Germinal center (tissue), 1 donor: ENCODE data around the gene ZSWIM6.

ENCODE experiments used
- DNase-seq: peaks from one replicate; pipeline ENCODE4 v3.0.0; 2012; ENCODE audit warnings: mixed read lengths, low spot score

The ZSWIM6 gene

DNA sequence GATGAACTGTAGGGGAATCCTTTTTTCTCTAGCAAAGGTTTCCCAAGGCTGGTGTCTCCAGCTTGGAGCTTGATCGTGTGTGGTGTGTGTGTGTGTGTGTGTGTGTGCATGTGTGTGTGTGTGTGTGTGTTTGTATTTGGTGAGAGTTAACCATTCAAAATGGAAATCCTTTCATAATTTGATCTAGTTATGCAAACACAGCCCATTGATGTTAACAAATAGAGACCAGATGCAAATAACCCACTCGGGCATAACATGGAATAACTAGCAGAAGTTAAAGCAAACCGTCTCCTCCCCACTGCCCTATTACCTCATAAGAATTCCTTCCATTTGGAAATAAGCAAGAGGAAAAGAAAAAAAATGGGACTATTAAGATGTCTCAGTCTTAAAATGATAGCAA, 24.9 kb upstream of the ZSWIM6 start:
- no peak for DNase-seq

- DNase-seq = no peak
Measured at GRCh38 chr5:61307611-61308010, 24.4 kb upstream of the ZSWIM6 start.

DNA sequence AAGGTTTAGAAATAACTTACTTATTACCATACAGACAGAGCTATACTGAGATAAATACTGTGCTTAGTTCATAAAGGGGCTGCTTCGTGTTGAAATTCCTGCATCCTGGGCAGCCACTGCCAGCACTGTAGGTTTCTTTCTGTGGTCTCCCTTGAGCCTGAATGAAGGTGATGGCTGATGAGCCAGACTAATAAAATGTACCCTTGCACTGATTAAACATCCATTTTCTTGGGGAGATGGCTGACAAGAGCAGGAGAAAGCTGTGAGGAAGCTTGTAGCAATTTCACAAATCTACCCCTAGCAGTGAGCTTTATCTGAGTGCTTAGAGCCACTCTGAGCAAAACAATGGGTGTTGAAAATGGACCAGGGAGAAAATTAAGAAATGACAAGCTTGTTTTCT, 23.3 kb upstream of the ZSWIM6 start:
- DNase-seq = no peak

DNA sequence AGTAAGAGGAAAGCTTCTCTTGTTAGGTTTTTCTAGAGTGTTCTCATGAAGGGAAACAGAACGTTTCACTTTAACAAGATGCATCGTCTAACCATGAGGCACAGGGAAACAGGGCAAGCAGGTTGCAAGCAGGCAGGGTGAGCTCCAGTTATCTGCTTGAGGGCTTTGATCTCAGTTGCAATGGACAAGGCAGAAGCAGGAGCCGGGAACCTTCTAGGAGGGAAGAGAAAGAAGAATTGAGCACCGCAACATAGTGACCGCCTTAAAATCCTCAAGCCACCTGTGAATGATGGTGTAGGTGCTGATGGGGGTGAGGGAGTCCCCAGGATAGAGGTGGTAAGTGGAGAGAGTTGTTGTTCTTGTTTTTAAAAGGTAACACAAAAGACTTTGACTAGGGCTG, 22.9 kb upstream of the ZSWIM6 start:
- no peak for DNase-seq

GRCh38 chr5:61311056-61311610, 20.9 kb upstream of the ZSWIM6 start:
- no peak for DNase-seq

- DNase-seq = no peak
Measured at GRCh38 chr5:61311836-61312808, 19.9 kb upstream of the ZSWIM6 start.

DNA sequence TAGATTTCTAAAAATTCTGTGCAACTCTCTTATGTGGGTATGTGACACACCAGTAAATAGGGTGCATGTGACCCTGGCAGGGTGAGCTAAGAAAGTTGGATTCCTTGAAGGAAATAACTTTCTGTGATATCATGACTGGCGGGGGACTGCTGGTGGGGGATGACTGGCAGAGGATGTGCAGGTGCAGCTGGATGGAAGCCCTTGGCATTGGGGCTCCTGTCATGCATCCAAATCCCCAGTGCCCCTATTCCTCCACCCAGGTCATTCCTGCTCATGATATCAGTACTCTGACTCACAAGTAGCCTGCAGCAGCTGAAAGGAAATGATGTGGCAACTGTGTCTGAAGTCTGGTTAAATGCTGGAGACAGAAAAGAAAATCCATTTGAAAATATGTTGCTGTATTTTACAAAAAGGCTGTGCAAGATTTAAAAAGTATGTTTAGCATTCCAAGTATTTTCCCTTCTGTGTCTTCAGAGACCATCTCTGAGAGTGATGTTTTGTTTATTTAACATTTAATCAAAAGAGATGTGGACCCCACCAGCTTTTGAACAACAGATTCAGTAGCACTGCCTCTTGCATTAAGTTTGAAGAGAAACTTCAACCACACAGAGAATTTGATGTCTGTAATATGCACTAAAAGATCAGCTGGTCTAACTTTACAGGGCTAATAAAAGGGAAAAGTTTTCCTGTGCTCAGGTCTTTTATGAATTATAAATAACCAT, 17.9 kb upstream of the ZSWIM6 start:
- no peak for DNase-seq

DNA sequence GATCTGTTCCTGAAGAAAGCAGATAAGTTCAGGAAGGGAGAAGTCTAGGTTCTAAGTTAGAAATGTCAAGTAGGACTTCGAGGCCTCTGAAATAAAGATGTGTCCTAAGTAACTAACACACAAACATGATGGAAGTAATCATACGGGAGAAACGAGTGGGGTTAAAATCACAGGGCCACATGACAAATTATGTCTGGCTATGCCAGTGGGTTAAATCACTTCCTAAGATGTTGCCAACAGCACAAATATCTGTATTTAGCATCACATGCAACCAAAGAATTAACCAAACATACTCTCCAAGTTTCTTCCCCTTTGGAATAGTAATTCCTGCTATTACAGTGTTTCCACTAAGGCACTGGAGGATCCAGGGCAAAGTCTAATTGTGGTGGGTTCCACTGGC, 13.7 kb upstream of the ZSWIM6 start:
- DNase-seq = no peak

DNA sequence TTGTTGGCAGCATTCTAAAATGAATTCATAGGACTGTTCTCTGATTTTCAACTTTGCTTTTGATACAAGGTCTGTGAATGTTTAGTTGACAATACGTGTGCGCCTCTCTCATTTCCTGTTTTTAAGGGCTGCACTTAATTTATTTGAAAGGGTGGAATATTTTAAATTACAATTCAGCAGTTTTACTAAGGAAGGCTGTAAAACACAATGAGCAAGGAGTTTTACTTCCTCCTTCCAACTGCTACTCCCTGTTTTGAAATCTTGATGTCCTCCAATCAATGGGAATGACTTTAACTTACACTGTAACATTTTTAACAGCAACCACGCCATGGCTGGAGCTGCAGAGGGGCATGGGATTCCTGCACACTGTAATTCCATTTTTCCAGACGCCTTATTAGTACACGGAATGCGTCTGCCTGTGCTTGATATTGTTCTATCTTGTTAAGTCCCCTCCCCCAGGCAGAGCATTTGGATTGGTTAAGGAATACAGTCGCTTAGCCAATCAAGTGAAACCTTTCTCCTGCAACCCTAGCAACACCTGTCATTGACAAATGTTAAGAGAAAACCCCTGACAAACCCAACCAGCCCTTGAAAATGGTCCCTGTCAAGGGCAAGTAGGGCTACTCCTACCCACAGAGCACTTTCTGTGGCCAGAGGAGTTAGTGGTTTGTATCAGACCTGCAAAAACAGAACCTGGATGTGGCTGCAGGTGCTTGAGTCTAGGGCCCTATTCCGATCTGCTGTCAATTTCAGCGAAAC, 12.5 kb upstream of the ZSWIM6 start:
- DNase-seq = peak; percentile 74

DNA sequence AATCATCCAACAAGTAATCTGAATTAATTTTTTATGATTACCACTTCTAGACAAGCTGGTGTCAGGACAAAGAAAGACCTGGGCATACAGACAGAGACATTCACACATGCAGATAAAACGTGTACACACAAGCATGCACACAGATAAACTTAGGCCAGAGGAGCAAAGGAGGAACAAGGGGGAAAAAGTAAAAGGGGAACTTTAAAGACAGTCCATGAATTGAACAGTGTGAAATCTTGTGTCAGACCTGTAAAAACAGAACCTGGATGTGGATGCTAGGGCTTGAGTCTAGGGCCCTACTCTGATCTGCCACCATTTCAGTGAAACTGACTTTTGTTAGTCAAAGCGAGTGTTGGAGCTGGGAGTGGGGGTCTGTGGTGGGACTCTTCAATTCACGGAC, 11.2 kb upstream of the ZSWIM6 start:
- no peak for DNase-seq

GRCh38 chr5:61321669-61322068, 10.4 kb upstream of the ZSWIM6 start:
- DNase-seq = no peak

DNA sequence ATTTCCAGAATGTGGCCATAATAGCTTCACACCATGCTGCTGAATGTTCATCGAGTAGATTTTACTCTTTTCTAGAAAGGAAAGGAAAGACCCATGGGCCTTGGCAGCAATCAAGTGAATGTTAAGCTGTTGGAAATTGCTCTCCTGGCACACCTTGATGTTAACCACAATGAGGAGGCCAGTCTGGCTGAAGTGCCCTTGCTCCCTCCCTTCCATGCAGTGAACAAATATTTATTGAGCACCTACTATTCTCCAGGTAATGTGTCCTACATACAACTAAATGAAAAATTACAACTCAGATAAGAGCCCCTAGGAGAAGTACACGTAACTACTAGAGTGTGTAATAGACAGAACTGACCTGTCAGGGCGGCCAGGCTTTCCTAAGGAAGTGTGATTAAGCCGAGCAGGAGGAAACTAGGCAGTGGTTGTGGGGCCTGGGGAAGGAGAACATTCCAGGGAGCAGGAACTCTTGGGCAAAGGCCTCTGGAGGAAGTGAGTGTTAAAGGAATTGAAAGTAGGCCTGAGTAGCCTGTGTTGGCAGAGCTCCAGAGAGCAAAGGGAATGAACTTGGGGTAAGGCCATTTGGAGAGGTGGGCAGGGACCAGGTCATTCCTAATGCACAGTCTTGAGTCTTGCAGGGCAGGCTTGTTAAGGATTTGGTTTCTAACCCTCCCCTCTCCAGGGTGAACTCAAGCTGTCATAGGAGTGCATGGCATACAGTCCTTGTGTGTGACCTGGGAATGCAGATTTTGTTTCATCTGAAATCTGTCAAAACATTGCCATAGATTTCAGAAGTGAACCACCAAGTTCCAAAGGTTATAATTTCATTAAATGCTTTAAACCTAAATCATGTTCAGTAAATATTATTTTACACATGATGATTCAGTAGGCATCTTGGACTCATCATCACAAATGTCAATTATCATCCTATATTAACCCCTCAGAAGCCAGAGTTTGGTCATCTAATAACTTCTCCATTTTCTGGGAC, 9.0 kb upstream of the ZSWIM6 start:
- DNase-seq = no peak

GRCh38 chr5:61327760-61328753, 4.0 kb upstream of the ZSWIM6 start:
- DNase-seq = no peak

DNA sequence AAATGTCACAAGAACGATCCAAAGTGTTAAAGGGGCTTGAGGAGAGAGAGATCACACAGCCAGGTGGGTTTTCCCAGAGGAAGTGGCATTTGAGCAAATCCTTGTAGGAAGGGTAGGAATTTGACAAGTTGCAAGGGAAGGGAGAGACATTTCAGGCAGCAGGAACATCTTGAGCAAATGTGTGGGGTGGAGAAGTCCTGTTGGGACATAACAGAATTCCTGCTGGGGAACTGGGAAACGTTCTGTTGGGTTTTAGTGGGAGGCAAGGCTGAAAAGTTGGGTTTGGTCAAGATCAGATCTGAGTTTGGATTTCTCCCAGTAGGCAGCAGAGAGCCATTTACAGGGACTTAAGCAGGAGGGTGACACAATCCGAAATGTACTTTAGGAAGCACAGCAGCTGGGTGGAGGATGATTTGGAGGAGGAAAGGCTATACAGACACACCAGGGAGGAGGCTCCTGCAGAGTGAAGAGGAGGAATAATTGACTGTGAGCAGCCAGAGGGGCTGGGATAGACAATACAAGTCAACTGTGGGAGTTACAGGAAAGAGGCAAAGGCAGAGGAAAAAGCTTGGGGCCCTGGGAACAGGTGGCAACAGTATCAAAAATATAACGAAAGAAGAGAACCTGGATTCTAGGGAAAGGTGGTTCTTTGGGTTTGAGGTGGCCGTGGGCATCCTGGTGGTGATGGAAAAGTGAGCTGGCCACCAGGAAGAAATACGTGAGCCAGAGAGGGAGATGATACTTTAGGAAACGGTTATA, 3.1 kb upstream of the ZSWIM6 start:
- DNase-seq = no peak

DNA sequence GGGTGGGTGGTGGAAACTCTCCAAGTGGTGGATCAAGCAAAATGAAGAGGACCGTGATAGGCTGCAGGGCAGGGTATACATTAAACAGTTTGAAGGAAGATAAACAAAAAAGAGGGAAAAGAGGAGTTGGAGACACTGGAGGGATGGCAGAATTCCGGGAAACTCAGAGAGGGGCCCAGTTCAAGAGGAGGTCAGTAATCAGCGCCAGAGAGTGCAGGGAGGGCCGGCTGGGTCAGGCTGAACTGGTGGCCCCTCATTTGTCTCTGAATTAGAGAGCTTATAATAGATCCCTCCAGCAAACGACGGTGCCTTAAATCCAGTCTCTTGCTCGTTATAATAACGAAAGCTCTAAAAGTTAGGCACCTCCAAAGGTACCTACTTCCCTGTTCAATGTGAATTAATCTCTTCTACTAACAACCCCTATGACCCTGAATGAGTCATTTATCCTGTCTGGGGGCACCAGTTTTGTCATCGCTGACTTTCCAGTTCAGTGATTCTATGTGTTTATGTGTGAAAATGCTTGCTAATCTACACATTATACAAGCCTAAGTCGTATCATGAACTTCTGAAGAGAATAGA, 2.4 kb upstream of the ZSWIM6 start:
- DNase-seq = peak; percentile 28

DNA sequence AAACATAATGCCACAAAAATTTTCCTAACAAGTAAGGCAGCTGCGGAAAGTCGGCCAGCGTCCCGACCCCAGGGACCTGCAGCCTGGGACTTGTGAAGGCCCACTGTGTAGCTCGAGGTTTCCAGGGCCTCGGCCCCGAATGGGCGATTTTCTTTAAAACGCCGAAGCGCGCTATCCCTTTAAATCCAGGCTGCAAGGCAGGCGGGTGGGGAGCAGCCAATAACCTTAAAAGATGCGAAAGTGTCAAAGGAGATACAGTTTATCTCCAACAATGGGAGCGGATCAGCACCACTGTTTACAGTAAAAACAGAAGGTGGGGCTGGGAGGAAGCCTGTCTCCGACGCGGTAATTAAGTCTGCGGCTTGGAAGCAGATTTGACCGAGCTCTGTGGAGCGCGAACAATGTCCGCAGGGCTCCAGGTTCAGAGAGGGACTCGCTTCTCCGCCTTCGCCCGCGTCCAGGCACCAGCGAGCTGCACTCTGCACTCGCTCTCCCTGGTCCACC, 1.7 kb upstream of the ZSWIM6 start:
- peak; percentile 40 for DNase-seq

DNA sequence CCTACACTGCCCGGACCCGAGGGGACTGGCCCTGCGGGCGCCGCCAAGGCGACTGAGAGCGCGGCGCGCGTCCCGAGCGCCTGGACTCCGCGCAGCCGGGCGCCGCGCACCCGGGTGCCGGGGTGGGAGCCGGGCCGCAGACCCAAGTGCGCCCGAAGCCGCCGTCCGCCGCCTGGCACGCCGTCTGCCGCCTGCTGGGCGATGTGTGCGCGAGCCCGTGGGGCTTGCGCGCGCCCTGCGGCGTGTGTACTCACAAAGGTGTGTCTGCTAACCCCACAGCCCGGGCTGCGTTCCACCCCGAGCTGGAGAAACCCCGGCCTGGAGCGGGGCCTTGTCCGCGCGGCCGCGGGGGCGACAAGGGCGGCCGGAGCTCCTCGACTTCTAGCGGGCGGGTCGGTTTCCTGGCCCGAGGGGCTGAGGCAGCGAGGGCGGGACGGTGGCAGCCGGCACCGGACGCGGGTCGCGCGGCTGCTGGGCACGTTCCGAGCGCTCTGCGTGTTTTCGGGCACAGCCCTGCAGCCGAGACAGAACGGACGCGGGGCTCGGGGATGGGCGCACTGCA, 1.1 kb upstream of the ZSWIM6 start:
- peak; percentile 72 for DNase-seq

- DNase-seq = peak; percentile 23
Measured at GRCh38 chr5:61332358-61332749, 296 bp downstream of the ZSWIM6 start.
